Fibroblast of skin of scalp (primary cell): ENCODE measurements around the gene AFM.
"Not testable (repeated sequence)": the region's sequence is repeated elsewhere in the genome, so short reads cannot be mapped to it uniquely, and the experiment has no call there.

Experiments used
- DNase-seq: peaks from one replicate; pipeline ENCODE4 v3.0.0-alpha.2; 2013

AFM gene

GRCh38 chr4:73507541-73507940, 26.0 kb downstream of the AFM start:
- no peak for DNase-seq

DNA sequence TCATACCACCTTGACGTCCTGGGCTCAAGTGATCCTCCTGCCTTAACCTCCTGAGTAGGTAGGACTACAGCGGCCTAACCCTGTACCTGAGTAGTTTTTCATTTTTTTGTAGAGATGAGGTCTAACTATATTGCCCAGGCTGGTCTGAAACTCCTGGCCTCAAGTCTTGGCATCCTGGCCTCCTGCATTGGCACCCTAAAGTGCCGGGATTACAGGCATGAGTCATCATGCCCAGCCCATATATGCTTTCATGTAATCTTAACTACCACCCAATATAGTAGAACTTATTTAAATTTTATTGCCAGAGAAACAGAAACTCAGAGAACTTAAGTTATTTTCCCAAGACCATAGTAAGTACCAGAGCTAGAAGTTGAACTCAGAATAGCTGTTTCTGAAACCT, 27.1 kb downstream of the AFM start:
- no peak for DNase-seq

DNA sequence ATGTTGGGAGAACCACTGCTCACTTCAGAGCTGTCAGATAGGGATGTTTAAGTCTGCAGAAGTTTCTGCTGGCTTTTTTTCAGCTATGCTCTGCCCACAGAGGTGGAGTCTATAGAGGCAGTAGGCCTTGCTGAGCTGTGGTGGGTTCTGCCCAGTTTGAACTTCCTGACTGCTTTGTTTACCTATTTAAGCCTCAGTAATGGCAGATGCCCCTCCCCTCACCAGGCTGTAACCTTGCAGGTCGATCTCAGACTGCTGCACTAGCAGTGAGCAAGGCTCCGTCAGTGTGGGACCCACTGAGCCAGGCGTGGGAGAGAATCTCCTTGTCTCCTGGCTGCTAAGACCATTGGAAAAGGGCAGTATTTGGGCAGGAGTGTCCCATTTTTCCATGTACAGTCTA, 36.8 kb downstream of the AFM start:
- no peak for DNase-seq

DNA sequence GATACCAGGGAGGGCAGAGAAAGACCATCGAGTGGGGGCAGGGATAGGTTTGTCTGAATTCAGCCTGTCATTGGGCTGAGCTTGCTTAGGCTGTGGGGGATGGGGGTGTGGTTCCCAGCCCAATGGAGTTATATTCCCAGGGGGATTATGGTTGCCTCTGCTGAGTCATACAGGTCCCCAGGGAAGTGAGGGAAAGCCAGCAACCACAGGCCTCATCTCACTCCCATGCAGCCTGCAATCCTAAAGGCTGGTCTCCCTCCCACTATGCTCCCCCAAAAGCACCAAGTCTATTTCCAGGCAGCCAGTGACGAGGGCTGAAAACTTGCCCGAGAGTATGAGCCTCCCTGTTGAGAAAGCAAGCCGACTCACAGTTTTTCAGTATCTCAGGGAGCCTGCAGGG, 39.3 kb downstream of the AFM start:
- peak; percentile 93 for DNase-seq

DNA sequence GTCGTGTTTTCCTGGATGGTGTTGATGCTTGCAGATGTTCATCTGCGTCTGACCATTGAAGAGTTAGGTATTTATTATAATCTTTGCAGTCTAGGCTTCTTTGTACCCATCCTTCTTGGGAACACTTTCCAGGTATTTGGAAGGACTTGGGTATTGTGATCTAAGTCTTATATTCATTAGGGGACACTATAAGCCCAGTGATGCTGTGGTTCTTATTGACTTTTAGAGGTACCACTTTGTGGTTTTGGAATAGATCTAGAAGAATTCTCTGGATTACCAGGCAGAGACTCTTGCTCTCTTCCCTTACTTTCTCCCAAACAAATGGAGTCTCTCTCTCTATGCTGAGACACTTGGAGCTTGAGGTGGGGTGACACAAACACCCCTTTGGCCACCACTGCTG, 41.6 kb downstream of the AFM start:
- DNase-seq: no peak

DNA sequence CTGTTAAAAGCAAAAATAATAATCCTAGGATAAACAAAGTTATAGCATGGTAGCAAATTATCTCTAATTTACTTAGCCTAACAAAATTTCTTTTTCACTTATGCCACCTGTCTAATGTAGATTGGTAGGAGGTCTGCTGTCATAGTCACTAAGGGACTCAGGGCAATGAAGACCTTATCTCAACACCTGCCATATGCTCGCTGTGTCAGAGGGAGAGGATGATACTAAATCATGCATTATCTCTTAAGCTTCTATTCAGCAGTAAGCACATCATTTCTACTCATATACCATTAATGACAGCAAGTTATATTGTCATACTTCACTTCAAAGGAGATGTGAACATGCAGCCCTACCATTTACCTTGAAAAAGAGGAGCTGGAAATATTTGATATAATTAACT, 44.1 kb downstream of the AFM start:
- DNase-seq: no peak

DNA sequence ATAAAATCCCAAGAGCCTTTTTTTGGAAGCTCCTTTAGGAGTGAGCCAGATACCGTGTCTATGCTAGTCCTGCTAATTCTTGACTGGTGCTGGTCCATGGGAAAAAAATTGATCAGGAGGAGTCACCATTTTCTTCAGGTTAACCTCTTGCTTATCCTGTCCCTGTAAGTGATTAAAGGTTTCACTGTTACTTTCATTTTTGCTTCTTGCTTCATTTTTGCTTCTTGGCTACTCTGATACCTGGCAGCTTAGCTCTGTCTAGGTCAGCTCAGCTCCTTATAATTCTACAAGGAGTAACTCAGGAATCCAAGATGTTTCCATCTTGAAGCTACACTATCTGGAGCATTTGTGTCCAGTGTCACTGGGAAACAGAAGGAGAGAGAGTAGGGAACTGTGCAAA, 45.7 kb downstream of the AFM start:
- DNase-seq: no peak

- no peak for DNase-seq
Measured at GRCh38 chr4:73528171-73528570, 46.6 kb downstream of the AFM start.

GRCh38 chr4:73533515-73534422, 52.2 kb downstream of the AFM start:
- DNase-seq: no peak

DNA sequence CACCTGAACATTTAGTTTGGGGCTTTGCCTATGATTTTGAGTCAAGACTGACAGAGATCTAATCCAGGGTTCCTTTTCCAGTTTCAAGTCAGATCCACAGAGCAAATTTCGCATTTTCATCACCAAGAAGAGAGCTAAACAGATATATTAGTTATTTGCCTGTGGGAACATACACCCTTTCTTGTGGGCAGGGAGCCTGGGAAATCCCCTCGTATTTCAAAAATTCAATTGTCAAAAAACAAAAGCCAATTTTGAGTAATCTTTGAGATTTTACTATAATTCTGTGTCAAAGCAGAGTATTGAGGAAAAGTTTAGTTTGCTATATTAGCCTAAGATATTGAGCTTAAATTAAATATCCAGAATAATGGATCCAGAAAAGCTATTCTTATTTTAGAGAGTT, 56.6 kb downstream of the AFM start:
- no peak for DNase-seq

- DNase-seq: no peak
Measured at GRCh38 chr4:73539386-73539785, 57.8 kb downstream of the AFM start.

DNA sequence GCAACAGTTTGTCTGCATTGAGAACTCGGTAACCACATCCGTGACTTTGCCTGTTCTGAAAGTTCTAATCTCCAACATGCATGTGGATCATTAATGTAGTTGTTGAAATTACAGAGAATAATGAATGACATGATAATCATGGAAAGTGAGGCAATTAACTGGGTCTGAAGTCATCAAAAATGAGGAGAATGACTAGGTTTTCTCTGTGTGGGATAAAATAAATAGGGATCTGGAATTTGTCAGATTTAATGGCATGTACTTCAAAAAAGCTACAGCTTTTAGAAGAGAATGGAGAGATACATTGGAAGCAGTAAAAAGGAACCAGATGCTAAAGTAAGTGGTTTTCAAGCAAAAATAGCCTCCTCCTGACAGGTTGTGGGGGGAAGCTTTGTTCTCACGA, 59.3 kb downstream of the AFM start:
- no peak for DNase-seq

GRCh38 chr4:73541251-73541650, 59.7 kb downstream of the AFM start:
- DNase-seq: no peak

DNA sequence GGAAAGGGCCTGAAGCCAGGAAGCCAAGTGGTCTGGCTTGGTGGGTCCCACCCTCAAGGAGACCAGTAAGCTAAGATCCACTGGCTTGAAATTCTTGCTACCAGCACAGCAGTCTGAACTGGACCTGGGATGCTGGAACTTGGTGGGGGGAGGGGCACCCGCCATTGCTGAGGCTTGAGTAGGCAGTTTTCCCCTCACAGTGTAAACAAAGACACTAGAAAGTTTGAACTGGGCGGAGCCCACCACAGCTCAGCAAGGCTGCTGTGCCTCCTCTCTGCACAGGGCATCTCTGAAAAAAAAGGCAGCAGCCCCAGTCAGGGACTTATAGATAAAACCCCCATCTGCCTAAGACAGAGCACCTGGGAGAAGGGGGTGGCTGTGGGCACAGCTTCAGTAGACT, 63.1 kb downstream of the AFM start:
- no peak for DNase-seq

GRCh38 chr4:73550865-73551264, 69.3 kb downstream of the AFM start:
- not testable (repeated sequence) for DNase-seq
